H1 (cell line): Measurements from ENCODE around the gene TET1. TPM values are rescaled to one million over a fixed set of nuclear protein-coding genes. Genes with fewer than 3 reads are reported as not detected.

Experiments used
- CTCF ChIA-PET: fragments of 300-600 bp; sonication (Branson Sonifier 250); formaldehyde crosslinking; loops from one replicate; lab custom pipeline; 2021; ENCODE audit not compliant: partially characterized antibody; lab: Charles Lee
- POLR2A ChIA-PET: fragments of 300-600 bp; sonication (Branson Sonifier 250); formaldehyde crosslinking; loops from one replicate; lab custom pipeline; 2021; ENCODE audit warnings: inconsistent platforms; ENCODE audit not compliant: partially characterized antibody; lab: Charles Lee
- DNase-seq, 2 experiments: peaks; one replicate each; pipeline versions ENCODE4 v3.0.0 to v3.0.0-alpha.2; 2010 to 2022; ENCODE audit warnings: low spot score in 2 of 2, low read depth in 1 of 2, mixed read lengths in 1 of 2
- FAIRE-seq: peaks from 2 replicates; lab custom pipeline; 2011; peaks lifted over from hg19 to GRCh38; lab: Jason Lieb, UNC
- H2AFZ ChIP-seq: 2 replicates; pipeline ENCODE4 v1.8.1; 2012; ENCODE audit warnings: low read length, inconsistent platforms
- H2AK5ac ChIP-seq: 2 replicates; pipeline ENCODE4 v1.6.1; 2013; ENCODE audit warnings: low read depth, low read length
- H2BK120ac ChIP-seq: replicated peaks from 2 replicates; pipeline ENCODE3; 2013; ENCODE audit warnings: low read depth, low read length, inconsistent platforms
- H2BK12ac ChIP-seq: 2 replicates; pipeline ENCODE4 v1.6.1; 2013; ENCODE audit warnings: low read depth, low read length
- H2BK15ac ChIP-seq: 2 replicates; pipeline ENCODE4 v1.6.1; 2013; ENCODE audit warnings: low read length
- H2BK20ac ChIP-seq: 2 replicates; pipeline ENCODE4 v1.6.1; 2013; ENCODE audit warnings: low read length
- H2BK5ac ChIP-seq: 2 replicates; pipeline ENCODE4 v1.6.1; 2013; ENCODE audit warnings: low read depth, low read length
- H3K14ac ChIP-seq: 2 replicates; pipeline ENCODE4 v1.6.1; 2013; ENCODE audit warnings: inconsistent platforms; ENCODE audit not compliant: insufficient read length
- H3K18ac ChIP-seq: 2 replicates; pipeline ENCODE4 v1.6.1; 2013; ENCODE audit warnings: low read length; ENCODE audit errors: extremely low read depth
- H3K23ac ChIP-seq: 2 replicates; pipeline ENCODE4 v1.6.1; 2013; ENCODE audit warnings: inconsistent platforms; ENCODE audit not compliant: insufficient read length
- H3K23me2 ChIP-seq: 2 replicates; pipeline ENCODE4 v1.6.1; 2013; ENCODE audit warnings: low read depth, low read length
- H3K27ac ChIP-seq: 2 replicates; pipeline ENCODE4 v1.6.1; 2011; ENCODE audit warnings: low read depth, low read length, inconsistent platforms
- H3K27me3 ChIP-seq, 4 experiments: replicated peaks in 1 of 4; 1 replicate in 1 of 4; 2 replicates in 3 of 4; pipeline versions ENCODE4 v1.6.1 to v1.8.1; 2011 to 2013; ENCODE audit warnings: low read length in 3 of 4, mild to moderate bottlenecking in 3 of 4, inconsistent platforms in 2 of 4, mixed read lengths in 2 of 4, moderate library complexity in 1 of 4; ENCODE audit not compliant: control insufficient read depth in 3 of 4, insufficient read depth in 3 of 4; ENCODE audit errors: extremely low read depth in 1 of 4
- H3K36me3 ChIP-seq, 4 experiments: 2 replicates each; pipeline versions ENCODE4 v1.6.1 to v1.8.1; 2011 to 2013; ENCODE audit warnings: mild to moderate bottlenecking in 4 of 4, low read length in 3 of 4, moderate library complexity in 2 of 4, control low read depth in 1 of 4, inconsistent platforms in 1 of 4; ENCODE audit not compliant: insufficient read depth in 4 of 4, control insufficient read depth in 2 of 4
- H3K4ac ChIP-seq: replicated peaks from 2 replicates; pipeline ENCODE3; 2013; ENCODE audit warnings: low read length, low read depth, mixed read lengths, inconsistent platforms; ENCODE audit not compliant: insufficient read length
- H3K4me1 ChIP-seq, 4 experiments: replicated peaks in 1 of 4; 1 replicate in 1 of 4; 2 replicates in 3 of 4; pipeline versions ENCODE4 v1.6.1 to v1.8.1; 2011 to 2013; ENCODE audit warnings: low read length in 3 of 4, inconsistent platforms in 2 of 4, mixed read lengths in 1 of 4; ENCODE audit not compliant: insufficient read depth in 4 of 4, control insufficient read depth in 3 of 4
- H3K4me2 ChIP-seq, 2 experiments: 2 replicates each; pipeline versions ENCODE4 v1.6.1 to v1.8.1; 2011 to 2013; ENCODE audit warnings: low read depth in 2 of 2, low read length in 2 of 2, control low read depth in 1 of 2, inconsistent platforms in 1 of 2, mild to moderate bottlenecking in 1 of 2; ENCODE audit not compliant: insufficient read depth in 1 of 2
- H3K4me3 ChIP-seq, 4 experiments: fragments of 200-600, 300-600 bp in 1 of 4; sonication (generic), shearing (Covaris generic), sonication (Bioruptor Twin) in 1 of 4; 2 replicates each; pipeline versions ENCODE4 v1.5.1 to v1.8.1; 2011 to 2016; ENCODE audit warnings: low read length in 4 of 4, low read depth in 3 of 4, control low read depth in 2 of 4, inconsistent platforms in 2 of 4, mild to moderate bottlenecking in 2 of 4, mixed read lengths in 1 of 4, moderate library complexity in 1 of 4; ENCODE audit not compliant: insufficient read depth in 2 of 4; ENCODE audit errors: extremely low read depth in 1 of 4
- H3K56ac ChIP-seq: replicated peaks from 2 replicates; pipeline ENCODE3; 2013; ENCODE audit warnings: low read depth, mild to moderate bottlenecking, mixed read lengths, low read length, inconsistent platforms; ENCODE audit not compliant: insufficient read length
- H3K79me1 ChIP-seq: 2 replicates; pipeline ENCODE4 v1.6.1; 2013; ENCODE audit warnings: low read depth, low read length, control low read depth
- H3K79me2 ChIP-seq, 2 experiments: 2 replicates each; pipeline versions ENCODE4 v1.6.1 to v1.8.1; 2012 to 2013; ENCODE audit warnings: low read length in 2 of 2, mild to moderate bottlenecking in 2 of 2, inconsistent platforms in 1 of 2; ENCODE audit not compliant: insufficient read depth in 2 of 2, control insufficient read depth in 1 of 2
- H3K9ac ChIP-seq, 4 experiments: replicated peaks in 1 of 4; 1 replicate in 1 of 4; 2 replicates in 3 of 4; pipeline versions ENCODE4 v1.6.1 to v1.8.1; 2011 to 2013; ENCODE audit warnings: low read depth in 3 of 4, low read length in 3 of 4, control low read depth in 2 of 4, mild to moderate bottlenecking in 2 of 4, moderate library complexity in 2 of 4, inconsistent platforms in 1 of 4; ENCODE audit errors: extremely low read depth in 1 of 4
- H3K9me3 ChIP-seq, 2 experiments: 2 replicates each; pipeline versions ENCODE4 v1.6.1 to v1.8.1; 2012 to 2013; ENCODE audit warnings: mild to moderate bottlenecking in 2 of 2, moderate library complexity in 2 of 2, control low read depth in 1 of 2, inconsistent platforms in 1 of 2, low read depth in 1 of 2, low read length in 1 of 2, mixed read lengths in 1 of 2; ENCODE audit not compliant: insufficient read depth in 2 of 2
- H4K20me1 ChIP-seq, 2 experiments: replicated peaks in 1 of 2; 2 replicates each; pipeline versions ENCODE3 to v1.8.1; 2011 to 2013; ENCODE audit warnings: inconsistent platforms in 2 of 2, low read length in 2 of 2, mild to moderate bottlenecking in 1 of 2; ENCODE audit not compliant: insufficient read depth in 2 of 2, control insufficient read depth in 1 of 2
- H4K5ac ChIP-seq: 2 replicates; pipeline ENCODE4 v1.6.1; 2013; ENCODE audit warnings: low read length, low read depth, mixed read lengths, inconsistent platforms; ENCODE audit not compliant: insufficient read length
- H4K8ac ChIP-seq: 2 replicates; pipeline ENCODE4 v1.8.0; 2013; ENCODE audit warnings: mild to moderate bottlenecking, moderate library complexity, low read length, inconsistent platforms; ENCODE audit not compliant: insufficient read depth; ENCODE audit errors: extremely low read depth
- H4K91ac ChIP-seq: replicated peaks from 2 replicates; pipeline ENCODE3; 2013; ENCODE audit warnings: low read length, mixed read lengths, inconsistent platforms; ENCODE audit not compliant: insufficient read length
- PHF8 ChIP-seq: fragments of 200-600 bp; sonication (generic); conservative IDR thresholded peaks from 2 replicates; pipeline ENCODE4 v1.7.1; 2012; ENCODE audit warnings: low read depth, mild to moderate bottlenecking, inconsistent platforms, low read length, moderate library complexity
- RNF2 ChIP-seq: fragments of 200-900, 300-1000 bp; sonication (generic); IDR thresholded peaks from 2 replicates; pipeline ENCODE4 v1.7.1; 2016; ENCODE audit warnings: borderline replicate concordance, low read depth, mild to moderate bottlenecking, antibody characterized with exemption, low read length; ENCODE audit not compliant: poor library complexity, severe bottlenecking; ENCODE audit errors: missing control alignments
- YY1 ChIP-seq: IDR thresholded peaks from 2 replicates; pipeline ENCODE4 v1.6.1; 2011; ENCODE audit warnings: low read depth, mild to moderate bottlenecking, low read length
- ZNF274 ChIP-seq: IDR thresholded peaks from 2 replicates; pipeline ENCODE4 v1.7.0; 2012; ENCODE audit warnings: low read length, borderline replicate concordance; ENCODE audit errors: extremely low read depth
- WGBS, 2 experiments: shearing (Covaris generic) in 1 of 2; methylation state at CpG; one replicate each; pipeline versions ENCODE4 v1.1.6 to v1.1.7; 2013 to 2015; ENCODE audit warnings: low lambda C conversion rate in 2 of 2, mixed read lengths in 2 of 2, inconsistent platforms in 1 of 2, low coverage in 1 of 2, missing lambda C conversion rate in 1 of 2; ENCODE audit not compliant: insufficient replicate concordance in 2 of 2, insufficient coverage in 1 of 2, insufficient read length in 1 of 2; ENCODE audit errors: extremely low coverage in 1 of 2, missing lambda C conversion rate in 1 of 2; 5-methylcytosine and 5-hydroxymethylcytosine counted together
- polyA plus RNA-seq, 7 experiments: library from polyadenylated mRNA; depleted of rRNA in 3 of 7; stranded (reverse) in 5 of 7; unstranded in 2 of 7; fragments of >200 nt in 5 of 7; fragments of 200-250 nt in 2 of 7; gene quantifications; 1 replicate in 5 of 7; 2 replicates in 1 of 7; 4 replicates in 1 of 7; pipeline versions ENCODE4 v1.2.1 to v1.2.3, GENCODE V29; 2011 to 2013; ENCODE audit warnings: missing spikeins in 2 of 7, mixed read lengths in 2 of 7
- total RNA-seq: library from RNA; stranded (reverse); fragmentation: NEBNext Ultra II Directional; extraction: Animal tissue kit (Norgen Biotek cat#: 25700); gene quantifications from 2 replicates; pipeline ENCODE4 v1.2.1, GENCODE V29; 2021
- TF ChIP-seq, protein P1 (sequence below): IDR thresholded peaks from 2 replicates; pipeline ENCODE4 v1.6.1; 2012; ENCODE audit warnings: inconsistent platforms
- TF ChIP-seq, protein P2 (sequence below): IDR thresholded peaks from 2 replicates; pipeline ENCODE4 v1.6.1; 2012; ENCODE audit warnings: inconsistent platforms

Gene TET1
- total and polyA plus RNA-seq, 2 of the 8 experiments (the other 6 are each of a cell fraction or from before 2014, with no cell fraction given): 15.2 to 69.3 TPM

GRCh38 chr10:68558478-68558877, 1.7 kb upstream of the TET1 start:
- Histone ChIP-seq H3K79me2 (peaks cover 10 to 32% of the 10 kb centered on the region in 2 experiments), H3K4me1 (peaks cover 0 to 5% (median 2%) of the 10 kb centered on the region in 4 experiments; a peak in 3 of 7 replicates), H3K27me3 (no peaks in the 10 kb centered on the region), H3K23ac (no peak overlapping the region), H2BK120ac (no peak overlapping the region), H4K8ac (no peak overlapping the region), H3K36me3 (no peaks in the 10 kb centered on the region), H2BK20ac (no peak overlapping the region), H2AK5ac (no peak overlapping the region), H2AFZ (no peak overlapping the region), H3K56ac (no peak overlapping the region), H3K14ac (no peak overlapping the region), H3K9me3 (no peaks in the 10 kb centered on the region), H2BK12ac (no peak overlapping the region), H3K79me1 (peaks cover 3% of the 10 kb centered on the region; the same call in 1 of the 2 replicates), H3K18ac (no peak overlapping the region), H3K9ac (no peak overlapping the region), H4K20me1 (no peaks in the 10 kb centered on the region), H3K23me2 (peaks cover 13% of the 10 kb centered on the region), H3K4me3 (no peak overlapping the region), H2BK15ac (no peak overlapping the region), H3K4ac (no peak overlapping the region), H2BK5ac (no peak overlapping the region), H3K4me2 (no peak overlapping the region), H4K91ac (no peak overlapping the region), H4K5ac (no peak overlapping the region), H3K27ac (no peak overlapping the region)
- DNase-seq (no peak), FAIRE-seq (no peak)
- ChIA-PET CTCF (no interaction called here), POLR2A (interaction anchor here (2.1 to 2.2 kb wide), 2 partner anchors 8 to 42 kb away, joined by 9 to 55 read pairs; no protein-coding TSS in a partner anchor)
- no peak for TF ChIP-seq YY1
- TF ChIP-seq, protein P1, sequence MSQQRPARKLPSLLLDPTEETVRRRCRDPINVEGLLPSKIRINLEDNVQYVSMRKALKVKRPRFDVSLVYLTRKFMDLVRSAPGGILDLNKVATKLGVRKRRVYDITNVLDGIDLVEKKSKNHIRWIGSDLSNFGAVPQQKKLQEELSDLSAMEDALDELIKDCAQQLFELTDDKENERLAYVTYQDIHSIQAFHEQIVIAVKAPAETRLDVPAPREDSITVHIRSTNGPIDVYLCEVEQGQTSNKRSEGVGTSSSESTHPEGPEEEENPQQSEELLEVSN: no peak
- no peak for TF ChIP-seq RNF2
- TF ChIP-seq, protein P2, sequence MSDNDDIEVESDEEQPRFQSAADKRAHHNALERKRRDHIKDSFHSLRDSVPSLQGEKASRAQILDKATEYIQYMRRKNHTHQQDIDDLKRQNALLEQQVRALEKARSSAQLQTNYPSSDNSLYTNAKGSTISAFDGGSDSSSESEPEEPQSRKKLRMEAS: no peak
- TF ChIP-seq ZNF274: no peak
- TF ChIP-seq PHF8: no peak
- WGBS, 2 experiments: 91% methylated on average over 2 of the region's 2 CpGs; no CpG with 5 or more reads in 1 of the 2 experiments
